Measurements from ENCODE around the gene CD4.

The CD4 gene

DNA sequence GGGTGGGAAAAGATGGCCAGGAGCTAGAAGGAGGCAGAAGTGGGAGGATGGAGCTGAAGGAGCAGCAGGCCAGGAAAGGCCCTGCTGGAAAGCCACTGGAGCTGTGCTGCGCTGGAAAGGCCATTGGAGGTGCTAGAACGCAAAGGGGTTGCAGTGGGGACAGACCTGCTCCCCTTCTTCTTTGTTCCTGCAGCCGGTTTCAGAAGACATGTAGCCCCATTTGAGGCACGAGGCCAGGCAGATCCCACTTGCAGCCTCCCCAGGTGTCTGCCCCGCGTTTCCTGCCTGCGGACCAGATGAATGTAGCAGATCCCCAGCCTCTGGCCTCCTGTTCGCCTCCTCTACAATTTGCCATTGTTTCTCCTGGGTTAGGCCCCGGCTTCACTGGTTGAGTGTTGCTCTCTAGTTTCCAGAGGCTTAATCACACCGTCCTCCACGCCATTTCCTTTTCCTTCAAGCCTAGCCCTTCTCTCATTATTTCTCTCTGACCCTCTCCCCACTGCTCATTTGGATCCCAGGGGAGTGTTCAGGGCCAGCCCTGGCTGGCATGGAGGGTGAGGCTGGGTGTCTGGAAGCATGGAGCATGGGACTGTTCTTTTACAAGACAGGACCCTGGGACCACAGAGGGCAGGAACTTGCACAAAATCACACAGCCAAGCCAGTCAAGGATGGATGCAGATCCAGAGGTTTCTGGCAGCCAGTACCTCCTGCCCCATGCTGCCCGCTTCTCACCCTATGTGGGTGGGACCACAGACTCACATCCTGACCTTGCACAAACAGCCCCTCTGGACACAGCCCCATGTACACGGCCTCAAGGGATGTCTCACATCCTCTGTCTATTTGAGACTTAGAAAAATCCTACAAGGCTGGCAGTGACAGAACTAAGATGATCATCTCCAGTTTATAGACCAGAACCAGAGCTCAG lies 30.0 kb downstream of the CD4 start:
- no peaks in the 10 kb centered on the region for H3K36me3 ChIP-seq
- peaks cover 28% of the 10 kb centered on the region for H3K4me1 ChIP-seq
- H3K9me3 ChIP-seq: no peaks in the 10 kb centered on the region
- DNase-seq: no peak
- H3K4me3 ChIP-seq (ENCODE audit: low read depth, low read length): no peak overlapping the region
- no peak for TF ChIP-seq CTCF (IDR thresholded peaks at IDR 0.05; ENCODE audit: low read depth, low read length)
- H3K27me3 ChIP-seq: no peaks in the 10 kb centered on the region

- no peak overlapping the region for H3K4me3 ChIP-seq (ENCODE audit: low read depth, low read length)
- no peak for TF ChIP-seq CTCF (IDR thresholded peaks at IDR 0.05; ENCODE audit: low read depth, low read length)
- H3K4me1 ChIP-seq: peaks cover 29% of the 10 kb centered on the region
- no peaks in the 10 kb centered on the region for H3K27me3 ChIP-seq
- no peaks in the 10 kb centered on the region for H3K9me3 ChIP-seq
- no peak for DNase-seq
- H3K36me3 ChIP-seq: no peaks in the 10 kb centered on the region
Observed at GRCh38 chr12:6820166-6820565, 30.8 kb downstream of the CD4 start.

DNA sequence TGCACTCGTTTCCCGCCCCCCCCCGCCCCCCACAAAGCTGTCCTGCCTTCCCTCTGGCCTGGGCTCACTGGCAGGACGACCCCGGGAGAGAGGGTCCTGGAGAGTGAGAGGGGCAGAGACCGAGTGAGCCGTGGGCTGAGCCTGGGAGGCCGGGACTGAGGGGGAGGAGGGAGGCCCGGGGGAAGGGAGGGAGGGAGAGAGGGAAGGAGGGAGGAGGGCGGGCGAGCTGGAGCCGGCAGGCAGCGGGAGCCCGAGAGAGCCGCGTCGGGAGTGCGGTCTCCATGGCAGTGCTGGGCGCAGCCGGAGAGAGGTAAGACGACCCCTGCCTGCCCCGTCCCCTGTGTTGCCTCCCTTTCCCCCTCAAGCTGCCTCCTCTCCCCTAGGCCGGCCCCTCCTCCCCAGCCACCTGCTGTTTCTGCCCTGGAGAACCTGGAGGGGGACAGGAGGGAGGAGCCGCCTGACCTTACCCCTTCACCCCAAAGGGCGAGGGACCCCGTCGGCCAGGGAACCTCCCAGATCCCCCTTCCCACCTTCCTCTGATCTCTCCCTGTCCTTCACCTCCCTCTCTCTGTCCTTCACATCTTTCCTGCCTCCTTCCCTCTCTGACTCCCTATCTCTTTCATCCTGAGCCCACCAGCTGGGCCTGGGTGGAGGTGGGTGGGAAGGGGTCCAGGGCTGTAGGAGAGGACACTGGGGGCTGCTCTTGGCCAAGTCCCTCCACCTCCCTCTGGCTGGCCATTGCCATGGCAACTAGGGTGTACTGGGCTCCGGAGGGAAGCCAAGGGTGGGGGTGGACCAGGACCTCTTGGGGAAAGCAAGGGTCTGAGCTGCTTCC lies 32.5 kb downstream of the CD4 start, which contains the start of gene GPR162:
Gene GPR162 (plus strand): TSS at position 231 of the 835 bp plus-strand sequence. CDS start 2,078 bp downstream, outside the sequence.
- Histone ChIP-seq H3K9me3 (no peaks in the 10 kb centered on the region), H3K36me3 (no peaks in the 10 kb centered on the region), H3K4me3 (ENCODE audit: low read depth, low read length) (peak within 1 kb of the TSS; percentile 64), H3K27me3 (no peaks in the 10 kb centered on the region), H3K4me1 (peaks cover 25% of the 10 kb centered on the region)
- DNase-seq: peak; percentile 80
- TF ChIP-seq CTCF (IDR thresholded peaks at IDR 0.05; ENCODE audit: low read depth, low read length): no peak

DNA sequence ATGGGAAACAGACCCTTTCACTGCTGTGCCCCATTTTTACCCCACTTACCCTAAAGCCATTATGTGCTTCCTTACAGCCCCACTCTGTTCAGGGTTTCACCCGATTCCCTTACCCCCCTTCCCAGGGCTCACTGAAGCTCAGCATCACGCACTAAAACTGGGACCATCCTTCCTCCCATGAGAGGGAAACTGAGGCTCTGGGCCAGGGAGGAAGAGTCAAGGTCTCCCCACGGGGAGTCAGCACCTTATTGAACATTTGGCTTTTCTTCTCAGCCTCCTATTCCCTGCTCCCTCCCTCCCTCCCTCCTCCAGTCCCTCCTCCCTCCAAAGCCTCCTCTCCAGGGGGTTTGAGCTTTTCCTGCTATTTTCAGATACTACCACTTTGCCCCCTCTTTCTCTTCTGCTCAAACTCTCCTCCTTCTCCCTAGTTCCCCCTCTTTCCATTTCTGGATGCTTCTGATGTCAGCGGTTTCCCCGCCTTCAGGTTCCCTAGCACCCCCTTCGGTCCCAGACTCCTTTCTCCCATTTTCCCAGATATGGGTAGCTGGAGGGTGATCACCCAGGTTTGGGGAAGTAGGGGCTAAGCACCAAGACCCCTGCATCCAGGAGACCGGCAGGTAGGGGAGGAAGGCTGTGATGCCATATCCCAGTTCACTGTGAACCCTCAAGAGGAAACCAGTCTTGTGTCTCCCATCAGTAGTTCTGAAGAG lies 33.3 kb downstream of the CD4 start:
- Histone ChIP-seq H3K9me3 (no peaks in the 10 kb centered on the region), H3K4me3 (ENCODE audit: low read depth, low read length) (peak overlapping the region; percentile 64), H3K27me3 (no peaks in the 10 kb centered on the region), H3K4me1 (peaks cover 30% of the 10 kb centered on the region), H3K36me3 (no peaks in the 10 kb centered on the region)
- no peak for DNase-seq
- TF ChIP-seq CTCF (IDR thresholded peaks at IDR 0.05; ENCODE audit: low read depth, low read length): no peak

- no peak for DNase-seq
- TF ChIP-seq CTCF (IDR thresholded peaks at IDR 0.05; ENCODE audit: low read depth, low read length): no peak
- Histone ChIP-seq H3K36me3 (no peaks in the 10 kb centered on the region), H3K4me3 (ENCODE audit: low read depth, low read length) (no peak overlapping the region), H3K9me3 (no peaks in the 10 kb centered on the region), H3K27me3 (no peaks in the 10 kb centered on the region), H3K4me1 (peaks cover 30% of the 10 kb centered on the region)
Observed at GRCh38 chr12:6823182-6824084, 34.1 kb downstream of the CD4 start.
